Endodermal cell (in vitro differentiated cells): ENCODE data around the gene FBXW12. TPM values are rescaled to one million over a fixed set of nuclear protein-coding genes. Genes with fewer than 3 reads are reported as not detected.

Source experiments
- DNase-seq: peaks from one replicate; pipeline ENCODE4 v3.0.0-alpha.2; 2017
- H3K27ac ChIP-seq: 2 replicates; pipeline ENCODE4 v1.5.1; 2013; ENCODE audit warnings: mild to moderate bottlenecking, low read depth, low read length, moderate library complexity
- H3K27me3 ChIP-seq: 2 replicates; pipeline ENCODE4 v1.6.1; 2013; ENCODE audit warnings: mild to moderate bottlenecking, low read length, moderate library complexity; ENCODE audit not compliant: insufficient read depth, control insufficient read depth, poor library complexity, severe bottlenecking
- H3K36me3 ChIP-seq: 2 replicates; pipeline ENCODE4 v1.7.0; 2013; ENCODE audit warnings: mild to moderate bottlenecking, low read length, moderate library complexity; ENCODE audit not compliant: control insufficient read depth, insufficient read depth
- H3K4me1 ChIP-seq: one replicate; pipeline ENCODE4 v1.7.0; 2013; ENCODE audit warnings: low read length; ENCODE audit not compliant: control insufficient read depth, insufficient read depth
- H3K4me3 ChIP-seq: 2 replicates; pipeline ENCODE4 v1.5.1; 2013; ENCODE audit warnings: mild to moderate bottlenecking, low read length, moderate library complexity
- H3K9ac ChIP-seq: 2 replicates; pipeline ENCODE4 v1.6.1; 2013; ENCODE audit warnings: mild to moderate bottlenecking, low read length, moderate library complexity; ENCODE audit not compliant: poor library complexity, severe bottlenecking; ENCODE audit errors: extremely low read depth
- H3K9me3 ChIP-seq: 2 replicates; pipeline ENCODE4 v1.6.1; 2013; ENCODE audit warnings: mild to moderate bottlenecking, low read length, moderate library complexity; ENCODE audit not compliant: control insufficient read depth
- H3K27ac Mint-ChIP-seq: 2 replicates; pipeline ENCODE4 v1.8.0; 2020; ENCODE audit warnings: mixed read lengths
- H3K27me3 Mint-ChIP-seq: 2 replicates; pipeline ENCODE4 v1.8.0; 2021; ENCODE audit warnings: mild to moderate bottlenecking, mixed read lengths; ENCODE audit not compliant: insufficient read depth
- H3K36me3 Mint-ChIP-seq: 2 replicates; pipeline ENCODE4 v1.8.0; 2020; ENCODE audit warnings: low read depth, mixed read lengths
- H3K4me1 Mint-ChIP-seq: 2 replicates; pipeline ENCODE4 v1.8.0; 2020; ENCODE audit warnings: mixed read lengths
- H3K4me3 Mint-ChIP-seq: 2 replicates; pipeline ENCODE4 v1.8.0; 2020; ENCODE audit warnings: mild to moderate bottlenecking, moderate library complexity, mixed read lengths
- H3K9me3 Mint-ChIP-seq: 2 replicates; pipeline ENCODE4 v1.8.0; 2020; ENCODE audit warnings: mild to moderate bottlenecking, mixed read lengths
- CTCF ChIP-seq: fragments of 200-600 bp; sonication (generic); conservative IDR thresholded peaks from 2 replicates; pipeline ENCODE4 v1.5.0; 2021; ENCODE audit warnings: antibody characterized with exemption, mild to moderate bottlenecking
- WGBS, 2 experiments: methylation state at CpG; one replicate each; pipeline versions ENCODE4 v1.1.5 to v1.1.7; 2013; ENCODE audit warnings: missing lambda C conversion rate in 2 of 2, mixed read lengths in 1 of 2; ENCODE audit not compliant: insufficient coverage in 1 of 2, insufficient read length in 1 of 2; 5-methylcytosine and 5-hydroxymethylcytosine counted together
- total RNA-seq, 2 donors: library from RNA; stranded (reverse); fragmentation: NEBNext Ultra II Directional in 1 of 2; extraction: Animal tissue kit (Norgen Biotek cat#: 25700) in 1 of 2; gene quantifications; 2 replicates in 1 of 2; 3 replicates in 1 of 2; pipeline ENCODE4 v1.2.1, GENCODE V29; 2021

FBXW12 gene
- total RNA-seq, 2 donors from 2014 or later: 0.13 to 1.4 TPM

DNA sequence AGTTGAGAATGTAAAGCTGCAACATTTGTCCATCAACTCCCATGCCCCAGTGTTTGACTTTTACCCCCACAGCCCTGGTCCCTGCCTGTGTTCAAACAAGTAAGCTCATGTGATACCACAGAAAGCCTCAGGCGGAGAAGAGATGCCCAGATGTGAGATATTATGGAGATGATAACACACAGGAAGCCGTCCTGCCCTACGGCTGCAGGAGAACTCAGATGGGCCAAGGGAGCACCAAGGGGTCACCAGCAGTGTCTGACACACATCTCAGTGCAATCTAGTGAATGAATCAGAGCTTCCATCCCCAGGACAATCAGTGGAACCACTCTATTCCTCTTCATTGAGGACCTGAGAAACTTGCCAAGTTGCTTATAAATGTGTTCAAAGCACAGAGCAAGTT, 24.5 kb upstream of the FBXW12 start:
- TF ChIP-seq CTCF: no peak
- Mint-ChIP-seq H3K27me3 (peaks cover 30% of the 10 kb centered on the region), H3K4me1 (no peaks in the 10 kb centered on the region), H3K36me3 (no peaks in the 10 kb centered on the region), H3K9me3 (no peaks in the 10 kb centered on the region), H3K4me3 (no peak overlapping the region), H3K27ac (no peak overlapping the region)
- 97% methylated on average over 3 of the region's 3 CpGs; no CpG with 5 or more reads in 1 of the 2 experiments for WGBS, 2 experiments
- H3K4me1 ChIP-seq: no peaks in the 10 kb centered on the region
- no peak overlapping the region for H3K9ac ChIP-seq
- H3K36me3 ChIP-seq: no peaks in the 10 kb centered on the region
- peaks cover 39% of the 10 kb centered on the region for H3K27me3 ChIP-seq
- no peaks in the 10 kb centered on the region for H3K9me3 ChIP-seq
- no peak overlapping the region for H3K4me3 ChIP-seq
- H3K27ac ChIP-seq: no peak overlapping the region
- no peak for DNase-seq

DNA sequence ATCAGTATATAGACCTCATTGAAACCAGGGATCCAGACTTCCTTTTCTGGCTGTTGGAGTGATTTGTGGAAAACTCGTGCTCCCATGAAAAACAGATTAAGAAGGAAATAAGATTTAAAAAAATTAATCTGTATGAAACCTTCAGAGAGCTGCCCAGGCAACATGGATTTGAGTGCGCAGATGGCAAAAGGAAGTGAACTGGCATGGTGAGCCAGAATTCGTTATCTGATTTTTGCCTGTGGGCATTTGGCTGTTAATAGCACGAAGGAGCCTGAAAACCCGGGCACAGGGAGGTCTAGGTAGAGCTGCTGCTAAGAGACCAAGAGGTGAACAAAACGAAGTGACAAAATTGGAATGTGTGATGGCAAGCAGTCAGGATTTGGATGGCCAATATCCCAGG, 19.5 kb upstream of the FBXW12 start:
- no peaks in the 10 kb centered on the region for H3K9me3 Mint-ChIP-seq
- H3K4me1 ChIP-seq: no peaks in the 10 kb centered on the region
- no peaks in the 10 kb centered on the region for H3K36me3 ChIP-seq
- H3K4me1 Mint-ChIP-seq: no peaks in the 10 kb centered on the region
- TF ChIP-seq CTCF: no peak
- H3K27ac ChIP-seq: no peak overlapping the region
- H3K9ac ChIP-seq: no peak overlapping the region
- peaks cover 37% of the 10 kb centered on the region for H3K27me3 ChIP-seq
- peaks cover 45% of the 10 kb centered on the region for H3K27me3 Mint-ChIP-seq
- WGBS, 2 experiments: 86 to 87% methylated on average over 5 to 6 of the region's 6 CpGs
- no peak for DNase-seq
- H3K27ac Mint-ChIP-seq: no peak overlapping the region
- H3K9me3 ChIP-seq: no peaks in the 10 kb centered on the region
- H3K4me3 Mint-ChIP-seq: no peak overlapping the region
- H3K4me3 ChIP-seq: no peak overlapping the region
- no peaks in the 10 kb centered on the region for H3K36me3 Mint-ChIP-seq

GRCh38 chr3:48353987-48354386, 18.0 kb upstream of the FBXW12 start:
- no peaks in the 10 kb centered on the region for H3K36me3 ChIP-seq
- Mint-ChIP-seq H3K27ac (no peak overlapping the region), H3K4me3 (no peak overlapping the region), H3K36me3 (no peaks in the 10 kb centered on the region), H3K9me3 (no peaks in the 10 kb centered on the region), H3K27me3 (peaks cover 48% of the 10 kb centered on the region), H3K4me1 (no peaks in the 10 kb centered on the region)
- no peak for TF ChIP-seq CTCF
- 92 to 100% methylated on average over 1 to 2 of the region's 4 CpGs for WGBS, 2 experiments
- H3K9me3 ChIP-seq: no peaks in the 10 kb centered on the region
- no peak overlapping the region for H3K9ac ChIP-seq
- no peak overlapping the region for H3K27ac ChIP-seq
- H3K4me1 ChIP-seq: no peaks in the 10 kb centered on the region
- no peak for DNase-seq
- H3K4me3 ChIP-seq: no peak overlapping the region
- peaks cover 35% of the 10 kb centered on the region for H3K27me3 ChIP-seq
